WERI-Rb-1 (cell line): ENCODE results near the gene PORCN.

Experiments
- DNase-seq: peaks from one replicate; pipeline ENCODE4 v3.0.0-alpha.2; 2020
- H3K27ac ChIP-seq: fragments of 250-450 bp; sonication (Bioruptor Pico); 2 replicates; pipeline ENCODE4 v1.5.1; 2020; ENCODE audit warnings: mild to moderate bottlenecking, moderate library complexity
- H3K27me3 ChIP-seq: fragments of 250-450 bp; sonication (Bioruptor Pico); 2 replicates; pipeline ENCODE4 v1.5.1; 2021; ENCODE audit warnings: mild to moderate bottlenecking, low read depth, moderate library complexity; ENCODE audit not compliant: insufficient read depth, severe bottlenecking
- H3K36me3 ChIP-seq: fragments of 250-450 bp; sonication (Bioruptor Pico); 2 replicates; pipeline ENCODE4 v1.5.1; 2020; ENCODE audit warnings: mild to moderate bottlenecking, moderate library complexity
- H3K4me3 ChIP-seq: 2 replicates; pipeline ENCODE4 v1.5.1; 2011; ENCODE audit warnings: low read depth, mild to moderate bottlenecking, control low read depth, low read length
- H3K9me3 ChIP-seq: fragments of 250-450 bp; sonication (Bioruptor Pico); 2 replicates; pipeline ENCODE4 v1.5.1; 2021; ENCODE audit warnings: mild to moderate bottlenecking, moderate library complexity; ENCODE audit not compliant: severe bottlenecking
- TF ChIP-seq, protein P1 (sequence below): IDR thresholded peaks from 2 replicates; pipeline ENCODE4 v1.5.1; 2011; ENCODE audit warnings: low read depth, mild to moderate bottlenecking, control low read depth, inconsistent platforms, low read length

The PORCN gene

DNA sequence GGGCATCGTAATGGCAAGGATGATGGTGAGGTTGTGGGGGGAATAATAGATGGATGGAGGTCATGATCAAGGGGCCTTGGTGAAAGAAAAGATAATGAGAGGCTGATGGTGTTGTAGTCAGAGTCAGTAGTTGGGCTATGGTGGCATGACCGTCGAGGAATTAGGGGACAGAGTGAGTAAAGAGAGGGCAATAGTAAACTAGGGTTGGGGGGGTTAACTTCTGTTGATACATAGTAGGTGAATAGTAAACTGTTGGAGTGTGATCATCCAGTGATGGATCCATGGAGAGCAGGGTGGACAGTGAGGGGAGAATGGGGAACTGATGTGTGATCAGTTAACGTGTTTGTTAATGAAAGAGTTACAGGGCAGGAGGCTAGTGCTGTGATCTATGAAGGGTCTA lies 31.9 kb upstream of the PORCN start:
- Histone ChIP-seq H3K36me3 (peaks cover 13% of the 10 kb centered on the region), H3K4me3 (peak overlapping the region; percentile 72), H3K9me3 (no peaks in the 10 kb centered on the region), H3K27me3 (no peaks in the 10 kb centered on the region), H3K27ac (no peak overlapping the region)
- TF ChIP-seq, protein P1, sequence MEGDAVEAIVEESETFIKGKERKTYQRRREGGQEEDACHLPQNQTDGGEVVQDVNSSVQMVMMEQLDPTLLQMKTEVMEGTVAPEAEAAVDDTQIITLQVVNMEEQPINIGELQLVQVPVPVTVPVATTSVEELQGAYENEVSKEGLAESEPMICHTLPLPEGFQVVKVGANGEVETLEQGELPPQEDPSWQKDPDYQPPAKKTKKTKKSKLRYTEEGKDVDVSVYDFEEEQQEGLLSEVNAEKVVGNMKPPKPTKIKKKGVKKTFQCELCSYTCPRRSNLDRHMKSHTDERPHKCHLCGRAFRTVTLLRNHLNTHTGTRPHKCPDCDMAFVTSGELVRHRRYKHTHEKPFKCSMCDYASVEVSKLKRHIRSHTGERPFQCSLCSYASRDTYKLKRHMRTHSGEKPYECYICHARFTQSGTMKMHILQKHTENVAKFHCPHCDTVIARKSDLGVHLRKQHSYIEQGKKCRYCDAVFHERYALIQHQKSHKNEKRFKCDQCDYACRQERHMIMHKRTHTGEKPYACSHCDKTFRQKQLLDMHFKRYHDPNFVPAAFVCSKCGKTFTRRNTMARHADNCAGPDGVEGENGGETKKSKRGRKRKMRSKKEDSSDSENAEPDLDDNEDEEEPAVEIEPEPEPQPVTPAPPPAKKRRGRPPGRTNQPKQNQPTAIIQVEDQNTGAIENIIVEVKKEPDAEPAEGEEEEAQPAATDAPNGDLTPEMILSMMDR = no peak
- no peak for DNase-seq

DNA sequence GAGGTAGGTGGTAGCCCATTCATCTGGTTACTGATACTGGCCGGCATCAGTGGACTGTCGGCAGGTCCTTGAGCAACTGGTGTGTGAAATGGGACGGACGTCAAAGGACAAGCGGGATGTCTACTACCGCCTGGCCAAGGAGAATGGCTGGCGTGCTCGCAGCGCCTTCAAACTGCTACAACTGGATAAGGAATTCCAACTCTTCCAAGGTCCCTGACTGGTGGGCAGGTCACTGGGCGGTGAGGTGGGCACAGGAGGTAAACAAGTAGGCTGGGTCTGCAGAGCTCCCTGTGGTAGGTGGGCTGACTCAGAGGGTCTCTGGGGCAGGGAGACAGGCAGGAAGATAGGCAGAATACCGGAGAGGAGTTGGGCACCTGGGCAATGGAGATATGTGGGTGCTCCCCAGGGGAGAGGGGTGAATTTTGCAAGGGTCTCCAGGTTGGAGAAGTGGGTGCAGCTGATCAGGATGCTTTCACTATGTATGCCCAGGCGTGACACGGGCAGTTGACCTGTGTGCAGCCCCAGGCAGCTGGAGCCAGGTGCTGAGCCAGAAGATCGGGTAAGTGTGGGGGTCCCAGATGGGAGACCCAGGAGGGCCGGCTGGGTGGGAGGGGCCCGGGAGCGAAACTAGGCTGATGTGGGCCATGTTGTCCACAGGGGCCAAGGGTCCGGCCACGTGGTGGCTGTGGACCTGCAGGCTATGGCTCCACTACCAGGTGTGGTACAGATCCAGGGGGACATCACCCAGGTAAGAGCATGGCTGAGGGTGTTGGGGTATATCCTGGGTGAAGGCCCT lies 30.6 kb upstream of the PORCN start:
- TF ChIP-seq, protein P1 = no peak
- DNase-seq = no peak
- Histone ChIP-seq H3K27ac (no peak overlapping the region), H3K4me3 (no peak overlapping the region), H3K27me3 (no peaks in the 10 kb centered on the region), H3K9me3 (no peaks in the 10 kb centered on the region), H3K36me3 (peaks cover 18% of the 10 kb centered on the region)

DNA sequence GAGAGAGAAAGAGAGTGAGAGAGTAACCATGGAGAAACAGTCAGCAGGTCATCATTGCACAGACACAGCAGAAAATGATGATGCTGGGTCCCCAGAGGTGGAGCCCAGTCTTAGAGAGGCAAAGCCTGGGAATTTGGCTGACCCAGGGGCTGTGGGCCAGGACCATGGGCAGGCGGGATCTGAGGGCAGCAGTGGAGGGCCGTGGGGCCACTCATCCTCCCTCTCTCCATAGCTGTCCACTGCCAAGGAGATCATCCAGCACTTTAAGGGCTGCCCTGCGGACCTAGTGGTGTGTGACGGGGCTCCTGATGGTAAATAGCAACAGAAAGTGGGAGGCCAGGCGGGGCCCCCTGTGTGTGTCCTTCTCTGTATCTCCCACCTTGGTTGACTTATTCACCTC lies 30.0 kb upstream of the PORCN start:
- H3K4me3 ChIP-seq = no peak overlapping the region
- TF ChIP-seq, protein P1 = no peak

DNA sequence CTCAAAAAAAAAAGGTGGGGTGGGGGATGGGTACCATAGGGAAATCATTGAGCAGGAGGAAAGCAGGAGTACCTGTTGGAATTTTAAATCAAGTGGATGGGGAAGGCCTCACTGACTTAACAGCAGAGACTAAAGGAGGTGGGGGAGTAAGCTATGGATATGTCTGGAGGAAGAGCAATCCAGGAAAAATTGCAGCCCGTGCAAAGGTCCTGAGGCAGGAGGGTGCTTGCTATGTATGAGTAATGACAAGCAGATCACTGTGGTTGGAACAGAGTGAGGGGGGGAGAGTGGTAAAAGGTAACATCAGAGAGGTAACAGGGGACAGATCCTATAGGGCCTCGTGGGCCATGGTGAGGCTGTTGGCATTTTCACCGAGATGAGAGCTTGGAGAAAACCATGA lies 28.6 kb upstream of the PORCN start:
- Histone ChIP-seq H3K27me3 (no peaks in the 10 kb centered on the region), H3K36me3 (peaks cover 26% of the 10 kb centered on the region), H3K4me3 (no peak overlapping the region), H3K9me3 (no peaks in the 10 kb centered on the region), H3K27ac (no peak overlapping the region)
- DNase-seq = no peak
- TF ChIP-seq, protein P1 = no peak

More for the DNA sequence above, 30.0 kb upstream of the PORCN start:
- H3K27me3 ChIP-seq = no peaks in the 10 kb centered on the region
- H3K9me3 ChIP-seq = no peaks in the 10 kb centered on the region
- H3K36me3 ChIP-seq = peaks cover 23% of the 10 kb centered on the region
- no peak overlapping the region for H3K27ac ChIP-seq
- DNase-seq = no peak

DNA sequence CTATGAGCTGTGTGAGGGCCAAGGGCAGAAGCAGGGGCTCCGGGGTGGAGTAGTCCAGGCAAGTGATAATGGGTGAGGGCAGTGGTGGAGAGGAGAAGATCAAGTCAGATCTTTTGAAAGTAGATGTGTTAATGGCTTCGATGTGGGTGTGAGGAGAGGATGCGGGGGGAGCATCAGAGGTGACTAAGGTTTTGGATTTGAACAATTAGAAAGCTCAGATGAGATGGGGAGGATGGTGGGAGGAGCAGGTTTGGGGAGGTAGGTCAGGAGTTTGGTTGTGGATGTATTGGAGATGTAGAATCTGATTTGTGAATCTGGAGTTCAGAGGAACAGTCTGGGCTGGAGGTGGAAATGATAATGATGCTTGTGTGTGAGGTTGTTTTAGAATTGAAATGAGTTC lies 28.2 kb upstream of the PORCN start:
- H3K27me3 ChIP-seq = no peaks in the 10 kb centered on the region
- H3K9me3 ChIP-seq = no peaks in the 10 kb centered on the region
- no peak overlapping the region for H3K4me3 ChIP-seq
- no peak for DNase-seq
- H3K27ac ChIP-seq = no peak overlapping the region
- H3K36me3 ChIP-seq = peaks cover 26% of the 10 kb centered on the region
- TF ChIP-seq, protein P1 = no peak

DNA sequence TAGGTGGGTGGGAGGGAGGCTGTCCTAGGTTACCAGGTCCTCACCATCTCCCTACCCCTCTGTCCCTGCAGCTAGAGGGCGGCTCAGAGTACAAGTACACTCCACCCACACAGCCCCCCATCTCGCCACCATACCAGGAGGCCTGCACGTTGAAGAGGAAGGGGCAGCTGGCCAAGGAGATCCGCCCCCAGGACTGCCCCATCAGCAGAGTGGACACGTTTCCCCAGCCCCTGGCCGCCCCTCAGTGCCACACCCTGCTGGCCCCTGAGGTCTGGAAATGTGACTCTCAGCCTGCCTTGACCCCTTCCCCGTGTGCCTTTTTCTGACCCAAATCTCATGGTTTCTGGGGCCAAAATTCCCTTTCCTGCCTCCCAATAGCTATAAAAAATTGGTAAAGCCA lies 26.3 kb upstream of the PORCN start:
- Histone ChIP-seq H3K27ac (no peak overlapping the region), H3K4me3 (no peak overlapping the region), H3K9me3 (no peaks in the 10 kb centered on the region), H3K27me3 (peaks cover 3% of the 10 kb centered on the region), H3K36me3 (peaks cover 26% of the 10 kb centered on the region)
- no peak for DNase-seq
- TF ChIP-seq, protein P1 = no peak
